Suprapubic skin (tissue), 3 donors: ENCODE data around the gene VPS9D1.

Source experiments
- CTCF ChIP-seq, 2 donors: fragments of 200-600 bp in 1 of 2; fragments of 450-650 bp in 1 of 2; sonication (generic) in 1 of 2; IDR thresholded peaks; one replicate each; pipeline ENCODE4 v1.5.1; 2016 to 2019; ENCODE audit warnings: antibody characterized with exemption in 2 of 2, mild to moderate bottlenecking in 1 of 2, moderate library complexity in 1 of 2
- EP300 ChIP-seq: sonication (generic); formaldehyde crosslinking; IDR thresholded peaks from one replicate; pipeline ENCODE4 v1.6.1; 2017; ENCODE audit warnings: antibody characterized with exemption
- POLR2A ChIP-seq, 2 donors: fragments of 450-650 bp; IDR thresholded peaks; one replicate each; pipeline ENCODE4 v1.6.1; 2017; ENCODE audit warnings: antibody characterized with exemption in 2 of 2, mild to moderate bottlenecking in 2 of 2, moderate library complexity in 2 of 2

- no peak for TF ChIP-seq CTCF (IDR thresholded peaks at IDR 0.05)
- TF ChIP-seq EP300: no peak
- TF ChIP-seq POLR2A (IDR thresholded peaks at IDR 0.05): no peak
Measured at GRCh38 chr16:89678258-89678657, 42.4 kb downstream of the VPS9D1 start.
